ENCODE results near the gene MICU1.
"Not testable (repeated sequence)": the region's sequence is repeated elsewhere in the genome, so short reads cannot be mapped to it uniquely, and the experiment has no call there.

Gene MICU1

GRCh38 chr10:72328829-72329204, 297.1 kb downstream of the MICU1 start:
- DNase-seq (ENCODE audit: low read depth in 2 of 2), result no peak

GRCh38 chr10:72328045-72328828, 297.6 kb downstream of the MICU1 start:
- DNase-seq (ENCODE audit: low read depth in 2 of 2), result no peak

GRCh38 chr10:72326665-72327603, 298.9 kb downstream of the MICU1 start:
- DNase-seq (ENCODE audit: low read depth in 2 of 2), result not testable (repeated sequence)

GRCh38 chr10:72325243-72326175, 300.4 kb downstream of the MICU1 start:
- DNase-seq (ENCODE audit: low read depth in 2 of 2), result not testable (repeated sequence)

GRCh38 chr10:72323771-72324191, 302.1 kb downstream of the MICU1 start:
- no peak for DNase-seq (ENCODE audit: low read depth in 2 of 2)

- DNase-seq (ENCODE audit: low read depth in 2 of 2), result no peak
These were observed 302.6 kb downstream of the MICU1 start for GRCh38 chr10:72323108-72323749.

GRCh38 chr10:72322280-72323058, 303.4 kb downstream of the MICU1 start:
- DNase-seq (ENCODE audit: low read depth in 2 of 2), result no peak

- DNase-seq (ENCODE audit: low read depth in 2 of 2), result no peak
These were observed 303.9 kb downstream of the MICU1 start for GRCh38 chr10:72322030-72322279.

- no peak for DNase-seq (ENCODE audit: low read depth in 2 of 2)
These were observed 304.4 kb downstream of the MICU1 start for GRCh38 chr10:72321248-72322029.

GRCh38 chr10:72320676-72321247, 305.1 kb downstream of the MICU1 start:
- DNase-seq (ENCODE audit: low read depth in 2 of 2), result peak; percentile 100

GRCh38 chr10:72319416-72320254, 306.2 kb downstream of the MICU1 start:
- peak; percentile 90 to 91 for DNase-seq (ENCODE audit: low read depth in 2 of 2)

- no peak for DNase-seq (ENCODE audit: low read depth in 2 of 2)
These were observed 307.2 kb downstream of the MICU1 start for GRCh38 chr10:72318418-72319262.
